NCI-H446 (cell line): Measurements from ENCODE around the gene PACS1.

Experiments used
- DNase-seq, 2 experiments: peaks; one replicate each; lab custom pipeline; 2025; lab: John Stamatoyannopoulos, UW

The PACS1 gene

DNA sequence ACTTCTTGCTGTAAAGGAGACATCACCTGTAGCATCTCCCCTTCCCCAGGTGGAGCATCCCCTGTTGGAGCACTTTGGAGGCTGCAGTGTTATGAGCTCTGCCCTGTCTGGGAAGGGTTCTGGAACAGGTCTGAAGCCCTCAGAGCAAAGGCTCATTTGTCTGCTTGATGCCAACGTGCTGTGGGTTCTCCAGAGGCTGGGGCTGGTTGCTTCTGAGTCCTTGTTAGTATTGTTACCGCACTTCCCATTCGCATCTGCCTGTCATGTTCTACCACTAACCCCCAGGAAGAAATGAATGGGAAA lies 73.1 kb downstream of the PACS1 start:
- DNase-seq, result no peak

GRCh38 chr11:66143996-66144678 lies 74.1 kb downstream of the PACS1 start:
- no peak for DNase-seq

GRCh38 chr11:66146074-66146473 lies 76.0 kb downstream of the PACS1 start:
- no peak for DNase-seq

- no peak for DNase-seq
Observed at GRCh38 chr11:66146940-66147339, 76.9 kb downstream of the PACS1 start.

DNA sequence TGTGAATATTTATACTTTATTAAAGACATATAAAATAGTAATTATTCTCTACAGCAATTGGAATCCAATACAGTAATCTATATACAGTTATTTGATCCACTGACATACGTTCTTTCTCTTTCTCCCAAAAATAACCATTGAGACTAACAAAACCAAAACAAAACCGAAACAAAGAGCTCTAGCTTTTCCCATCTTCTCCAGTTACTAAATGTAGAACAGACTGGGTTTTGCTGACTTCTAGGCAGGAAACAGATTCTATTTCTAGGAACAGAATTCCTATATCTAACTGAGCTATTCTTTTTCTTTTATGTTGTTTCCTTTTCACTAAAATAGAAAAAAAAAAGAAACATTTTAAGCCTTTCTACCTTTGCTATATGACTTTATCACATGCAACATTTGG lies 80.1 kb downstream of the PACS1 start:
- DNase-seq, result no peak

DNA sequence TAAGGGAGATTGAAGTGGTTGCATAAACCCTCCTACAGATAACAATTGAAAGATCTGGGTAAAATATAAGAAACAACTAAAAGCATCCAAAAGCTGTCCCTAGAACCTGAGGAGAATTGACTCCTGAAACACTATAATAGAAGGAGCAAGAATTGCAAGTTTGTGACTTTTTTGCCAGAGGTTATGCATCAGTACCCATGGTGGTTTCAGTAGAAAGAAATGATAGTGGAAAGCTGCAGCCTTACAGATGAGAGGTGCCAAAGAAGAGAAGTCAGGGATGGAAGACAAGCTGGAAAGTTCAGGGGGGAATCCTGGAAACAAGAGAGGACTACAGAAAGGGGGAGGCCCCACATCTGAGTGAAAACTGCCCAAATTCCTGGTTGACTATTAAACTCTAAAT lies 80.7 kb downstream of the PACS1 start:
- no peak for DNase-seq

DNA sequence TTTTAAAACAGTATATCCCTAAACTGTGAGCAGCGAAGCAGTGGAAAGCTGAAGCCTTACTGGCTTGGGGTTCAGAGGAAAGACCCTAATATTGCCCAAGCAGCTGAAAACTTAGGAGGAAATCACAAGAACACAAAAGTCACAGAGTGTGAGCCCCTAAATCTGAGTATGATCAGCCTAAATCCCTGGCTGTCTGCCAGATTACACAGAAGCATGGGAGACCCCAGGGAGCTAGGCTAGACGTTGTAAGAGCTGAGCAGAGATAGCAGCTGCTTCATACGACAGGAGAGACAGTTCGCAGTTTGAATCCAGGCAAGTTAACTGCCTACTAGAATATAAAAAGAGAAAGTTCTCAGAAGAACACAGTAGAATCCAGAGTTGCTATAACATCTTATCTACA lies 81.2 kb downstream of the PACS1 start:
- DNase-seq, result no peak

DNA sequence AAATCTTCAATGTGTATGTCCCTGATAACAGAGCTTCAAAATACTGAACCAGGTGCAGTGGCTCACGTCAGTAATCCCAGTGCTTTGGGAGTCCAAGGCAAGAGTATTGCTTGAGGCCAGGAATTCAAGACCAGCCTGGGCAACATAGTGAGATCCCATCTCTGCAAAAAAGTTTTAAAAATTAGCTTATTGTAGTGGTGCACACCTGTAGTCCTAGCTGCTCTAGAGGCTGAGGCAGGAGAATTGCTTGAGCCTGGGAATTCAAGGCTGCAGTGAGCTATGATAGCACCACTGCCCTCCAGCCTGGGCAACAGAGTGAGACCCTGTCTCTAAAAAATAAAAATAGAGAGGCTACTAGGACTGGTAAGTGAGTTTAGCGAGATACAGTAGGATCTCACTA lies 84.0 kb downstream of the PACS1 start:
- DNase-seq, result no peak

DNA sequence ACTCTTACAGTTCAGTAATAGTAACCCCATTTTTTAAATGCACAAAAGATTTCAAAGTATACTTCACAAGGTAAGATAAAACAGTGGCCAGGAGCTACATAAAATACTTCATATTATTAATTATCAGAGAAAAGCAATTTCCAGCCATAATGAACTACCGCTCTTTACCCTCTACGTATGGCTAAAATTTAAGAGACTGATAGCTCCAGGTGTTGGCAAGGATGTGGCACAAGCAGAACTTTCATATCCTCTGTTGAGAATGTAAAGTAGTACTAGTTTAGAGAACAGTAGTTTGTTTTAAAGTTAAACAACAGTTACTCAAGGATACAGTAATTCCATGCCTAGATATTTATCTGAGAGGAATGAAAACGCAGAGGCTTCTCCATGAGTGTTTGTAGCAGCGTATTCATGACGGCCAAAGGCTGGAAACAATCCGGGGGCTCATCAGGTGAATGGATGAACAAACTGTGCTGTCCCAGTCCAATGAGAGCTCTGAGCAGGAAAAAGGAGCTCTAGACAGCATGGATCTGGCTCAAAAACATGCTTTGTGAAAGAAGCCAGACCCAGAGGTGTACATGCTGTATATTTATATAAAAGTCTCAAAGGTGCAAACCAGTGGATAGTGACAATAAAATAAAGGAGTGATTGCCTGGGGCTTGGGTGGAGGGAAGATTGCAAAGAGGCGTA lies 85.5 kb downstream of the PACS1 start:
- DNase-seq, result no peak

DNA sequence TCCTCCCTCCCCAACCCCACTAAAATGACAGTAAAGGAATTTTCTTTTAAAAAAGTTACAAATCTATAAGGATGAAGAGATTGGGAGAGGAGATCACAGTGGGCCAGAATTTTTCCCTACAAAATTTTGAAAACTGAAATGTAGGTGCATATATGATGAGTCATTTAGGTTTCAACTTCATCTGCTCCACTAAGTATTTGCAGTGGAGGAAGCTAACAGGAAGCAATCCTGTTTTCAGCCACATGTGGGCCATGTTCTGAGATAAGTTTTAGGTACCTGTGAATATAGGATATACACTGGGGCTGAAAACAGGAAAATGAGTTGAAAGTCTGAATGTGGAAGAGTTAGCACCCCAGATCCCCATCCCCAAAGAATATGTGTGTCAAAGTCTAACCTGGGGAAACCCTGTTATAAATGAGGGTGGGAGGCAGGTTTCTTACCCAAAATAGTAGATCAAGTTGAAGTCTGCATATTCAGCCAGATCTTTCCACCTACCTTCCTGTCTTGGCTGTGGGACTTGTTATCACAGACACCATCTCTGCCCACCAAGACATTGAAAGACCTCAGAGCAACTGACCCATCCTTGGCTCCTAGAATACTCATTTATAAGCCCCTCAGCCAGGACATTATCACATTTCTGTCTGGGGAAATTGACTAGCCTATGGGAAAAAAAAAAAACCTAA lies 87.3 kb downstream of the PACS1 start:
- no peak for DNase-seq

- DNase-seq, result no peak
Observed at GRCh38 chr11:66158156-66158555, 88.1 kb downstream of the PACS1 start.

DNA sequence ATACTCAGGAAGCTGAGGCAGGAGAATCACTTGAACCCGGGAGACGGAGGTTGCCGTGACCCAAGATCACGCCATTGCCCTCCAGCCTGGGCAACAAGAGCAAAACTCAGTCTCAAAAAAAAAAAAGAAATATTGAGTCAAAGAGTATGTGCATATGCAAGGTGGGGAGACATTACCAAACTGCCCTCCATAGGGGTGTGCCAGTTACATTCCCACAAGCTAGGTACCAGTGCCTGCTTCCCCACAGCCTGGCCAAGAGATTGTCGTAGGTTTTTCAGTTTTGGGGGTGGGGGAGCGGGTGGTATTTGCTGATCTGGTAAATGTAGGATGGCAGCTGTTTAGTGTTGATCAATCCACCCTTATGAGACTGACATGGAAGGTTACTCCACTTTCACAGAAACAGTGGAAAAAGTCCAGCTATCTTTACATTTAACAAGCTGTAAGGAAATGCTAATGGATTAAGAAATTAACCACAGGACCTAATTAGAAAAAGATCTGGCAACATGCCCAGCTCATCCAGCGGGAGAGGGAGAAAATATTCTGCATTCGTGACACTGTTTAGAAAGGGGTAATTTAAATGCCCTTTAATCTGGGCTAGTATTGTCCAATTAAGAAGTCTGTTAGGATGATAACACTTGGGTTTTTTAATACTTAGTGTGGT lies 89.4 kb downstream of the PACS1 start:
- no peak for DNase-seq

DNA sequence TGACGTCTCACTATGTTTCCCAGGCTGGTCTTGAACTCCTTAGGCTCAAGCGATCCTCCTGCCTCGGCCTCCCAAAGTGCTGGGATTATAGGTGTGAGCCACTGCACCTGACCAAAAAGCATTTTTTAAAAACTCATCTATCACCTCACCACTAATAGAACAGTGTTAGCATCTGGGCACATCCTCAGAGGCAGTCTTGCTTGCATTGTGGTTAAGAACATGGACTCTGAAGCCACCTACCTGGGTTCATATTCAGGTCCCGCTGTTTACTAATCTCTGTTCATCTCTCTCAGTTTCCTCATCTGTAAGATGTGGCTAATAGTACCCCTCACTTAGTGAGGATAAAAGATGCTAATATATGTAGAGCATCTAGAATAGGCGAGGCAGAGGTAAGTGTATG lies 90.6 kb downstream of the PACS1 start:
- no peak for DNase-seq

DNA sequence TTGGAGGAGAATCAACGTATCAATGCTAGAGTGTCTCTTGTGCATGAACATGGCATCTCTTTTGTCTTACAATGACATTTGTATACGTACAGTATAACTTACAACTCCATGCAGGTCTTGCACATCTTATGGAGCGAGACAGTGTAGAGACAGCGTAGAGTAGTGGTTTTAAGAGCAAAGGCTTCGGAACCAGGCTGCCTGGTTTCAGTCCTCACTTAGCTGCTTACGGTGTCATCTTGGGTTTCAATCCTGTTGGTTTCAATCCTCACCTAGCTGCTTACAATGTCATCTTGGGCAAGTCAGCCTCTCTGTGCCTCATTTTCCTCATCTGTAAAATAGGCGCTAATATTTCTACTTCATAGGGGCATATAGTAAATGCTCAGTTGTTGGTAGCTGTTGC lies 98.2 kb downstream of the PACS1 start:
- no peak for DNase-seq

DNA sequence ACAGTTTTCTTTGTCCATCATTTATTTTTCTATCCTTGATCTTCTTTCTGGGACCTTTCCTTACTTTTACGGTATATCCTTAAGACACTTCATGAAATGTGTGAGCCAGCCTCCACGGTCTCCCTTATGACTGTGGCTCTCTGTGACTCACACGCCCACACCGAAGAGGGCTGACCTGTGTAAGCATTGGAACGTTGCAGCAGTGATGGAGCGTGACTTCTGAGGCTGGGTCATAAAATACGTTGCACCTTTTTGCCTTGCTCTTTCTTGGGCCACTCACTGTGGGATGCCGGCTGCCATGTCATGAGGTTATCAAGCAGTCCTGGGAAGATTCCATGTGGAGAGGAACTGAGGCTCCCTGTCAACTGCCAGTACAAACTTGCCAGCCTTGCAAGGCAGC lies 102.1 kb downstream of the PACS1 start:
- no peak for DNase-seq

DNA sequence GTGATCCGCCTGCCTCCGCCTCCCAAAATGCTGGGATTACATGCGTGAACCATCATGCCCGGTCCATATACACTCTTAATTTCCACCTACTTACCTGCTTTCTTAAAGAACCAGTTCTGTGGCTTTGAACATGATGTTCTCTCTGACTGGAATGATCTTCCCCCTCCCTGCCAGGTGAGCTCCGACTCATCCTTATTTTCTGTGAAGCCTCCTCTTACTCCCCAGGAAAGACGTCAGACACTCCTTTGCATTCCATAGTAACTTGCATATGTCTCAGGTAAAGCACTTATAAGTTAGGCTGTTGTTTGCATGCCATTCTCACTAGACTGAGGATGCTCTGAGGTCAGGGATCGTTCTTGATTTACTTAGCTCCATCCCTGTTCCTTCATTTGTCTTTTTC lies 106.6 kb downstream of the PACS1 start:
- DNase-seq, result no peak

DNA sequence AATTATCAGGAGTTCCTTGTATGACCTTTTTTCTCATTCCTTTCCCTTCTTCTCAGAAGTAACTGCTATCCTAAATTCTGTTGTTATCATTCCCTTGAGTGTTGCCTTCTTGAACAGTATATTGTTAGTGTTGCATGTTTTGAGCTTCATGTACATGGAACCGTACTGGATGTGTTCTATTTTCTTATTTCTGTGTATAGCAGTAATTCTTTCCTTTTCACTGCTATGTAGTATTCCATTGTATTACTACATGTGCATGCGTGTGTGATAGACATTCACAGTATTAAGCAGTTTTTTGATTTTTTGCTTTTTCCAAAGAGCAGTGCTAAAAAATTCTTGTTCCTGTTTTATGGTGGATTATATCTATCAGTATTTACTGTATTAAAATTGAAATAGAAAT lies 108.1 kb downstream of the PACS1 start:
- DNase-seq, result no peak

GRCh38 chr11:66178871-66179270 lies 108.8 kb downstream of the PACS1 start:
- DNase-seq, result no peak

- no peak for DNase-seq
Observed at GRCh38 chr11:66181632-66182315, 111.7 kb downstream of the PACS1 start.

GRCh38 chr11:66183494-66184048 lies 113.5 kb downstream of the PACS1 start:
- no peak for DNase-seq

DNA sequence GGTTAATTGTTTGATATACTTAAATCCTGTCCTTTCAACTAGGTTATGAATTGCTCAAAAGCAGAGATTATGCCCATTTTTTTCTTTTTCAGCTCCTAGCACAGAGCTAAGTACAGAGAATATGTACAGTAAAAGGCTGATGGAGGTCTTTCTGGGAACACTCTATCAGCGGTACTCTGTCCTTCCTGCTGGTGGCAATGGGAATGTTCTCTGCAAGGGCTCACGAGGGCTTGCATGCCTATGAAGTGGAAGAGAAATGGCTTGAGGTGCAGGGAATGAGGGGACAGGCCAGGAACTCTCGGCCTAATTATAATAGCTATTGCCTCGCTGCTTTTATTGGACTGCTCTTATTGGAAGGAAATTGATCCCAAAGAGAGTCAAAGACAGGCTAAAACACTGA lies 114.7 kb downstream of the PACS1 start:
- DNase-seq, result no peak

DNA sequence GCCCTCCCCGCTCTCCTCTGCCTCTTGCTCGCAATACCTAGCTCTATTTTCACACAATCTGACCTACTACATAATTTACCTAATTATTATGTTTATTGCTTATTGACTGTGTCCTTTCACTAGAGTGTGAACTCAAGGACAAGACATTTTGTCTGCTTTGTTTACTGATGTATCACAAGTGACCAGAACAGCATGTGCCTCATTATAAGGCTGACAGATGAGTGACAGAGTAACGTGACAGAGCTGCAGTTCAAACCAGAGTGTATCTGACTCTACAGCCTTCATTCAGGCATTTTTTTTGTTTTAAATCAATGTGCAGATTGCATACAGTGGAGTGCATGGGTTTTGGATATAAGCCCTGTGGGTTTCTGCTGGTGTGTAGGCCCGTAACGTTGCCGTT lies 116.4 kb downstream of the PACS1 start:
- no peak for DNase-seq
